H9 (cell line): ENCODE results near the gene NAT8. TPM values are rescaled to one million over a fixed set of nuclear protein-coding genes. Genes with fewer than 3 reads are reported as not detected.
A peak's percentile ranks its signal among the peaks of the same experiment; 100 is the strongest.

ENCODE experiments used
- DNase-seq: peaks from one replicate; pipeline ENCODE4 v3.0.0-alpha.2; 2017
- H2AFZ ChIP-seq: one replicate; pipeline ENCODE4 v1.6.1; 2013; ENCODE audit warnings: mild to moderate bottlenecking, low read length, control low read depth, moderate library complexity
- H2AK5ac ChIP-seq: 2 replicates; pipeline ENCODE4 v1.6.1; 2013; ENCODE audit warnings: low read length, control low read depth, mixed read lengths; ENCODE audit not compliant: insufficient read length
- H2BK120ac ChIP-seq: one replicate; pipeline ENCODE4 v1.6.1; 2013; ENCODE audit warnings: low read depth, mild to moderate bottlenecking, low read length, control low read depth, inconsistent platforms; ENCODE audit not compliant: poor library complexity, severe bottlenecking
- H2BK12ac ChIP-seq: 2 replicates; pipeline ENCODE4 v1.6.1; 2013; ENCODE audit warnings: low read length, control low read depth, mixed read lengths, low read depth; ENCODE audit not compliant: insufficient read length
- H2BK15ac ChIP-seq: 2 replicates; pipeline ENCODE4 v1.6.1; 2013; ENCODE audit warnings: low read depth, low read length, control low read depth
- H2BK20ac ChIP-seq: one replicate; pipeline ENCODE4 v1.6.1; 2013; ENCODE audit warnings: low read depth, mild to moderate bottlenecking, low read length, control low read depth, inconsistent platforms; ENCODE audit not compliant: poor library complexity, severe bottlenecking
- H2BK5ac ChIP-seq: 2 replicates; pipeline ENCODE4 v1.6.1; 2013; ENCODE audit warnings: low read length, control low read depth, mixed read lengths; ENCODE audit not compliant: insufficient read length
- H3K14ac ChIP-seq: 2 replicates; pipeline ENCODE4 v1.6.1; 2013; ENCODE audit warnings: low read length, control low read depth; ENCODE audit not compliant: insufficient read depth
- H3K18ac ChIP-seq: 2 replicates; pipeline ENCODE4 v1.6.1; 2013; ENCODE audit warnings: low read depth, mild to moderate bottlenecking, mixed read lengths, low read length, control low read depth; ENCODE audit not compliant: insufficient read length
- H3K23ac ChIP-seq: 2 replicates; pipeline ENCODE4 v1.6.1; 2013; ENCODE audit warnings: low read length, control low read depth, mixed read lengths, low read depth; ENCODE audit not compliant: insufficient read length
- H3K23me2 ChIP-seq: 2 replicates; pipeline ENCODE4 v1.6.1; 2013; ENCODE audit warnings: low read depth, mild to moderate bottlenecking, mixed read lengths, low read length, control low read depth; ENCODE audit not compliant: insufficient read length, poor library complexity, severe bottlenecking
- H3K27ac ChIP-seq: 2 replicates; pipeline ENCODE4 v1.5.1; 2013; ENCODE audit warnings: low read length, control low read depth, mixed read lengths, low read depth; ENCODE audit not compliant: insufficient read length
- H3K27me3 ChIP-seq: 2 replicates; pipeline ENCODE4 v1.6.1; 2013; ENCODE audit warnings: low read length, control low read depth, inconsistent platforms; ENCODE audit not compliant: insufficient read depth
- H3K4ac ChIP-seq: 2 replicates; pipeline ENCODE4 v1.6.1; 2013; ENCODE audit warnings: low read depth, mild to moderate bottlenecking, control low read depth, inconsistent platforms, low read length, moderate library complexity
- H3K4me1 ChIP-seq: 2 replicates; pipeline ENCODE4 v1.6.1; 2013; ENCODE audit warnings: low read length, control low read depth, inconsistent platforms; ENCODE audit not compliant: insufficient read depth
- H3K4me2 ChIP-seq: 2 replicates; pipeline ENCODE4 v1.6.1; 2013; ENCODE audit warnings: low read length, control low read depth, mixed read lengths; ENCODE audit not compliant: insufficient read length, insufficient read depth
- H3K56ac ChIP-seq: 2 replicates; pipeline ENCODE4 v1.6.1; 2013; ENCODE audit warnings: low read depth, mild to moderate bottlenecking, mixed read lengths, low read length, control low read depth; ENCODE audit not compliant: insufficient read length
- H3K79me1 ChIP-seq: 2 replicates; pipeline ENCODE4 v1.6.1; 2013; ENCODE audit warnings: low read depth, mild to moderate bottlenecking, moderate library complexity, low read length, control low read depth, inconsistent platforms; ENCODE audit not compliant: insufficient read depth, poor library complexity, severe bottlenecking
- H3K79me2 ChIP-seq: 2 replicates; pipeline ENCODE4 v1.6.1; 2013; ENCODE audit warnings: low read length, control low read depth, inconsistent platforms; ENCODE audit not compliant: insufficient read depth
- H3K9ac ChIP-seq: 2 replicates; pipeline ENCODE4 v1.6.1; 2013; ENCODE audit warnings: low read length, control low read depth, mixed read lengths; ENCODE audit not compliant: insufficient read length; ENCODE audit errors: extremely low read depth
- H3K9me3 ChIP-seq: one replicate; pipeline ENCODE4 v1.6.1; 2013; ENCODE audit warnings: low read depth, low read length, inconsistent platforms; ENCODE audit not compliant: control insufficient read depth
- H3T11ph ChIP-seq: one replicate; pipeline ENCODE4 v1.6.1; 2013; ENCODE audit warnings: mild to moderate bottlenecking, low read length, control low read depth, inconsistent platforms
- H4K20me1 ChIP-seq: one replicate; pipeline ENCODE4 v1.6.1; 2013; ENCODE audit not compliant: control insufficient read depth, insufficient read length, insufficient read depth
- H4K5ac ChIP-seq: 2 replicates; pipeline ENCODE4 v1.6.1; 2013; ENCODE audit warnings: low read depth, mild to moderate bottlenecking, mixed read lengths, low read length, control low read depth; ENCODE audit not compliant: insufficient read length
- H4K8ac ChIP-seq: replicated peaks from 2 replicates; pipeline ENCODE4 v1.6.1; 2013; ENCODE audit warnings: low read length, control low read depth, mixed read lengths, low read depth; ENCODE audit not compliant: insufficient read length
- H4K91ac ChIP-seq: 2 replicates; pipeline ENCODE4 v1.6.1; 2013; ENCODE audit warnings: low read depth, mild to moderate bottlenecking, moderate library complexity, mixed read lengths, low read length, control low read depth; ENCODE audit not compliant: insufficient read length
- H3K27ac Mint-ChIP-seq, 3 experiments: 2 replicates in 2 of 3; 3 replicates in 1 of 3; pipeline ENCODE4 v1.8.0; 2020 to 2021; ENCODE audit warnings: mixed read lengths in 3 of 3, mild to moderate bottlenecking in 1 of 3, moderate library complexity in 1 of 3
- H3K27me3 Mint-ChIP-seq: 2 replicates; pipeline ENCODE4 v1.8.0; 2021; ENCODE audit warnings: low read depth, mild to moderate bottlenecking, moderate library complexity, mixed read lengths
- H3K36me3 Mint-ChIP-seq, 3 experiments: 2 replicates in 2 of 3; 3 replicates in 1 of 3; pipeline ENCODE4 v1.8.0; 2020 to 2021; ENCODE audit warnings: low read depth in 3 of 3, mixed read lengths in 3 of 3; ENCODE audit not compliant: insufficient read depth in 1 of 3
- H3K4me1 Mint-ChIP-seq, 2 experiments: 2 replicates each; pipeline ENCODE4 v1.8.0; 2020; ENCODE audit warnings: mixed read lengths in 2 of 2
- H3K4me3 Mint-ChIP-seq, 2 experiments: 2 replicates in 1 of 2; 3 replicates in 1 of 2; pipeline ENCODE4 v1.8.0; 2020 to 2021; ENCODE audit warnings: mild to moderate bottlenecking in 2 of 2, mixed read lengths in 2 of 2, moderate library complexity in 1 of 2
- H3K9me3 Mint-ChIP-seq, 2 experiments: 2 replicates in 1 of 2; 3 replicates in 1 of 2; pipeline ENCODE4 v1.8.0; 2020; ENCODE audit warnings: mild to moderate bottlenecking in 2 of 2, mixed read lengths in 2 of 2, moderate library complexity in 1 of 2
- CTCF ChIP-seq: fragments of 200-600 bp; sonication (generic); conservative IDR thresholded peaks from 3 replicates; pipeline ENCODE4 v1.8.0; 2021; ENCODE audit warnings: antibody characterized with exemption, mild to moderate bottlenecking
- WGBS: extraction: QIAGEN DNeasy Blood & Tissue Kit; methylation state at CpG from one replicate; pipeline ENCODE4 v1.1.7; 2013; ENCODE audit warnings: missing lambda C conversion rate, low lambda C conversion rate, mixed read lengths; ENCODE audit not compliant: insufficient read length; ENCODE audit errors: extremely low coverage; 5-methylcytosine and 5-hydroxymethylcytosine counted together
- total RNA-seq: library from RNA; stranded (reverse); gene quantifications from 2 replicates; pipeline ENCODE4 v1.2.1, GENCODE V29; 2021

The NAT8 gene
- total RNA-seq, 1 experiment from 2014 or later: not detected

- Histone ChIP-seq H2AFZ (no peak overlapping the region), H3K56ac (no peak overlapping the region), H3K18ac (no peak overlapping the region), H4K91ac (no peak overlapping the region), H3K27me3 (no peaks in the 10 kb centered on the region), H3K79me1 (no peaks in the 10 kb centered on the region), H2BK15ac (no peak overlapping the region), H3K9ac (no peak overlapping the region), H3T11ph (no peak overlapping the region), H3K4me2 (no peak overlapping the region), H2BK20ac (no peak overlapping the region), H3K9me3 (no peaks in the 10 kb centered on the region), H3K23ac (no peak overlapping the region), H2AK5ac (no peak overlapping the region), H4K20me1 (no peaks in the 10 kb centered on the region), H3K23me2 (no peaks in the 10 kb centered on the region), H3K79me2 (no peaks in the 10 kb centered on the region), H4K5ac (no peak overlapping the region), H3K4ac (no peak overlapping the region), H2BK12ac (no peak overlapping the region), H3K27ac (no peak overlapping the region), H2BK120ac (no peak overlapping the region), H2BK5ac (peak overlapping the region; percentile 18), H3K4me1 (no peaks in the 10 kb centered on the region), H4K8ac (no peak overlapping the region), H3K14ac (no peak overlapping the region)
- H3K9me3 Mint-ChIP-seq: peaks cover 4 to 10% of the 10 kb centered on the region in 2 experiments; a peak in 3 of 5 replicates
- TF ChIP-seq CTCF: no peak
- no peak overlapping the region for H3K4me3 Mint-ChIP-seq
- no CpG with 5 or more reads among the region's 2 CpGs for WGBS
- no peak for DNase-seq
- no peak overlapping the region for H3K27ac Mint-ChIP-seq
- no peaks in the 10 kb centered on the region for H3K4me1 Mint-ChIP-seq
- peaks cover 9 to 20% (median 12%) of the 10 kb centered on the region in 3 experiments; a peak in 6 of 7 replicates for H3K36me3 Mint-ChIP-seq
- H3K27me3 Mint-ChIP-seq: no peaks in the 10 kb centered on the region
These were observed 48.0 kb downstream of the NAT8 start for GRCh38 chr2:73594251-73594650.
